Fibroblast of gingiva (primary cell): ENCODE measurements around the gene SMIM24.
"Not testable (repeated sequence)": the region's sequence is repeated elsewhere in the genome, so short reads cannot be mapped to it uniquely, and the experiment has no call there.

Experiments used
- DNase-seq: peaks from one replicate; pipeline ENCODE4 v3.0.0-alpha.2; 2011; ENCODE audit warnings: low read depth

SMIM24 gene

DNA sequence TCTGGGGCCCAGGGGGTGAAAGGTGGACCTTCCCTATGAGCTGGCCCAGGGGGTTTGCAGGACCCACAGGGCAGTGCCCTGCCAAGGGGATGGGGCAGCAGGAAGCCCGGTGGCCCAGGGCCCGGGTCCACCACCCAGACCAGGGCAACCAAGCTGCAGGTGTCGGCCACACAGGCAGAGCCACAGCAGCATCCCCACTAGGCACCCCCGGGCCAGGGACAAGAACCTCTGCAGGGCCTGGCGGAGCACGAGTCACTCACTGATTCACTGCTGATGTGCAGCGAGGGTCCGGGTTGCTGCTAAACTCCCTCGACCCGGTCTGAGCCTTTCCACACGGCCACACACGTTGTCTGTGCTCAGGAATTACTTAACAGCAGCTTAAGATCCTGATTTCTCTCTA lies 34.6 kb upstream of the SMIM24 start:
- DNase-seq = no peak

DNA sequence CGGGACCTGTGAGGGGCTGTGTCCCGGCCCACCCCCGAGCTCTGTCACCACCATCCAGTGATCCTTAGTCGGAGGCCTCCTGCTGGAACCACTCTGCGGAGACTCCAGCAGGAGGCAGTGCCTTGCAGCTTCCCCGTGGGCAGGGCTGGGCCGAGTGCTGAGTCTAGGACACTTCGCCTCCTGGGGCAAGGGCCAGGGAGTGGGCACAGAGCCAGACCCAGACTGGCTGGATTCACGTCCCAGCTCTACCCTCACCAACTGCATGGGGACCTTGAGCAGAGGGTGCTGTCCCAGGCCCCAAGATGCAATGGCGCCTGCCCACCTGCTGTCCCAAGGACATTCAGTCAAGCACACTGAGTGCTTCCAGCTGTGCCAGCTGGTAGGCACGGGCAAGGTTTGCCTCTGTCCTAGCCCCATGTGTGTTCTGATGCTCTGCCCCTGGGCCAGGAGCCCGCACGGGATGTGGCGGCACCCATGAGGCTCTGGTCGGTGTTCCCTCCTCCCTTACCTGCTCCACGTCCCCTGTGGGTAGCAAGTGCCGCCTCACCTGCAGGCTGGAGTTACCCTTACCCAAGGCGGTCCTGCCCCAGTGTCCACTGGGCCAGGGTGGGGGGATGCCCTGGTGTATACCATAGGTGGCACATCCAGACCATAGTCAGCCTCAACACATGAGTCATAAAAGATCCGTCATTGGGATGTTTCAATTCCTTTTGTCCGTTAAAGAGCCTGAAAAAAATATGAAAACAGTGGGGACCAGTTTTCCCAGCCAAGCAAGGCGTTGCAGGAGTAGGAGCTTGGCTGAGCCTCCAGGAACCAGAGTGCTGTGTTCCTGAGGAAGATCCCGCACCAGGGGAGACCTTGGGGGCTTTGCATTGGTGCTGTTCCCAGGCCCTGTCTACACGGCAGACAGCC lies 33.2 kb upstream of the SMIM24 start:
- DNase-seq = no peak

DNA sequence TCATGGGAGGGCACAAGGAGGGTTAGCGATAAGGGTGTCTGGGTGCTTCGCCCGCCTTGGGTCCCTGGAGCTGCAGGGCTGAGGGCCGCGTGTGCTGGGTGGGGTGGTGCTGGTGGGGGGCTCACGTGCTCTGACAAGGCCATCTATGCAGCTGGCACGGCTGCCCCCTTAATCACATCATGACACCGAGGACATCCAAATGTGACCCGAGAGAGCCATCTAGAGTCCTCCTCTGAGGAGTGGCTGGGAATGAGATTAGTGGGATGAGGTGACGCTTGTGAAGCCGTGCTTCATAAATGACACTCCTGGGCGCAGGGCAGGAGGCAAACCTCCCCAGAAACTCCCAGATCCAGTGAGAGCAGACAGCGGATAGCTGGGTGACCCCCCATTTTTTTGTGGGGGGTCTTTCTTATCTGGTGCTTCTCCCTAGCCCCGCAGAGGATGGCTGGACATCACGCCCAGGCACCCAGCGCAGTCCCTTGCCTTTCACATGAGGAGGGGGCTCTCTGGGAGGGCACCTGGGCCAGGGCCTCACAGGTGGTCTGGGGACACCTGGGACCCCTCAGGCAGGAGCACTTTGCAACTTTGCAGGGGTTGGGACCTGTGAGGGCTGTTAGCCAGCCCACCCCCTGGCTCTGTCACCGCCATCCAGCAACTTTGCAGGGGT lies 32.4 kb upstream of the SMIM24 start:
- no peak for DNase-seq

DNA sequence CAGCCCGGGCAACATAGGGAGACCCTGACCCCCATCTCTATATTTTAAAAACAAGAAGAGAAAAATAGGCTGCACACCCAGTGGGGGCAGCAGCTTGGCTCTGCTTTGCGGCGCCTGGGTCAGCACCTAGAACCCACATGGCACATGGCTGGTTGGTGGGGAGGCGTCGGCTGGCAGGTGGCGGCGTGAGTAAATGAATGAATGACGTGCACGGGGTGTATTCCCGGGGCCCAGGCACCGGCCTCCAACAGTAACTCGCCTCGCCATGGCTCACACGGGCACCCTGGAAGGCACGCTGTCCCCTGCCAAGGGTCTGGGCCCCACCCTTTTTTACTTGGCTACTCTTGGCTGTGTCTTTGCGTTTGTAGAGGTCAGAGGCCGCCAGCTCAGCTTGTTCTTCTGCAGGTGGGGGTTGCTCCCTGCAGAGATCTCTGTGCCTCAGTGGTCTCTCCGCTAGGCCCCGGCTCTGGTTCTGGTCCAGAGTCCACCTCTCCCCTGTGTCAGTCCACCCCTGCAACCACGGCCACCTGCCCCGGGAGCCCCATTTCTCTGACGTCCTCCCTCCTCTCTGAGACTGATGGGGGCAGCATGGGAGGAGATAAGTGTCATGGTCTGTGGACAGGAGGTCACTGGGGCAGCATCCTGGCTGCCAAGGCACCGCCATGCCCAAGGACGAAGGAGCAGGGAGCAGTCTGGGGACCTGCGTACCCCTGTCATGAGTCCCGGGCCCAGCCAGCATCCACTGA lies 31.4 kb upstream of the SMIM24 start:
- DNase-seq = no peak

DNA sequence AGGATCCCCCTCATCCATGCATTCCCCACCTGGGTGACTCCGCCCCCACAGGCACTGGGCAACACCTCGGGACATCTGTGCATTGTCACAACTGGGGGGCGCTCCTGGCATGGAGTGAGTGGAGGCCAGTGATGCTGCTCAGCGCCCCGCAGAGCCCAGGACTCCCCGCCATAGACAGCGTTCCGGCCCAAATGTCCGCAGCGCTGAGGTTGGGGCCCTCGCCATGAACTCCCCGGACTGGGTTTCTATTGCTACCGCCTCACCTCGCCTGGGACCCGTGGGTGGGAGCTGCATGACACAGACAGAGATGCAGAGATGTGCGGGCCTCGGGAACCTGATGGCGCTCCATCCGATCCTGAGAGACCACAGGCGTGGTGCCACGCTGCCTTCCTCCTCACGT lies 30.4 kb upstream of the SMIM24 start:
- DNase-seq = no peak

DNA sequence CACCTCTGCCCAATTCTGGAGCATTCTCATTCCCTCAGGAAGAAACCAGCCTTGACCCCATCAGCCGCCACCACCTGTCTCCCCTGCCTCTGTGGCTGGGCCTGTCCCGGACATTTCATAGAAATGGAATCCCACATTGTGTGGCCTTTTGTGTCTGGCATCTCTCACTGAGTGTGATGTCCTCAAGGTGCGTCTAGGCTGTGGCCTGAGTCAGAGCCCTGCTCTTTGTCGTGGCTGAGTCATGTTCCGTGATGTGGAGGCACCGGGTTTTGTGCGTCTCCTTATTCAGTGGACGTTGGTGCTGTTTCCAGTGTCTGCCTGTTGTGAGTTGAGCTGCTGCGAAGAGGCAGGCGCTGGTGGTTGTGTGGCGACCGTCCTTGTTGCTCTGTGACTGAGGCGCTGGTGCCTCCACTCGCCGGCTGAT lies 29.3 kb upstream of the SMIM24 start:
- no peak for DNase-seq

DNA sequence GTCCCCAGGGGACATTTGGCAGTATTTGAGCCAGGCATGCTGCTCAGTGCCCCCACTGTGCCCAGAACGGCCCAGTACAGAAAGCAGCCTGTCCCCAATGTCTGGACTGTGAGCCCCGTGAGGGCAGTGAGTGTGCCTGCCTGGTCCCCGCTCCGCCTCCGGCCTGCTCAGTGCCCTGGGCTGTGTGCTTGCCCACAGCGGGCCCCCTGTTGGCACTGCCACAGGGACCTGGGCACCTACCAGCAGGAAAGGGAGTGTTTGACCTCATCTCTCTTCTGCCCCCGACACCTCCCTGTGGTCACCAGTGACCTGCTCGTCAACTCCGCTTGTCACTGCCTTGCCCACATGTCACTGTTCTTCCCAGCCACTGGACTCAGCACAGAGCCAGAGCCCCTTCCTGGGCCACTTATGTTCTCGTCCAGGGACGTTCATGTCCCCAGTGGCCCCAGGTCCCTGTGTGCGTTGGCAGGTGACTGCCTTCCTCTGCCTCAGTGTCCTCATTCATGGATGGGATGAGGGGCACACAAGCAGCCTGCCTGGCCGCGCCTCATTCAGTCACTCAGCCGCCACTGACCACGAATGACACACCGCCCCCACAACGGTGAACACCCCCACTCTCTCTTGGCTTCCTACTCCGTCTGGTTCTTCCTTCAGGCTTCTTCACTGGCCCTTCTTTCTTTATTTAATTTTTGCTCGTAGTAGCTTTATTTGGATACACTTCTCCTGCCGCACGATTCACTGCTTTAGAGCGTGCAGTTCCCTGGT lies 28.6 kb upstream of the SMIM24 start:
- no peak for DNase-seq

DNA sequence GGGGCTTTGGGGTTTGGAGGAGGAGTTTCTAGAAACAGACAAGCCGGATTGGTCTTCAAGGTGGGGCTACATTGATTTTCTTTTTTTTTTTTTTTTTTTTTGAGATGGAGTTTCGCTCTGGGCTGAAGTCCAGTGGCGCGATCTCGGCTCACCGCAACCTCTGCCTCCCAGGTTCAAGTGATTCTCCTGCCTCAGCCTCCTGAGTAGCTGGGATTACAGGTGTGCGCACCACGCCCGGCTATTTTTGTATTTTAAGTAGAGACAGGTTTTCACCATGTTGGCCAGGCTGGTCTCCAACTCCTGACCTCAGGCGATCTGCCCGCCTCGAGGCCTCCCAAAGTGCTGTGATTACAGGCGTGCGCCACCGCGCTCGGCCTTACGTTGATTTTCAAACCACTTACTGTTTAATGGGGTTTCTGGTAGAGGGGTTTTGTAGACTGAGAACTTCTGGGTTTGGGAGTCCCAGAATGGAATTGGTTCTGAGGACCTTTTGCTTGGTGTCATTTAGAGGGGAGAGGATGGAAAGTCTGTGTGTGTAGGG lies 27.9 kb upstream of the SMIM24 start:
- not testable (repeated sequence) for DNase-seq

DNA sequence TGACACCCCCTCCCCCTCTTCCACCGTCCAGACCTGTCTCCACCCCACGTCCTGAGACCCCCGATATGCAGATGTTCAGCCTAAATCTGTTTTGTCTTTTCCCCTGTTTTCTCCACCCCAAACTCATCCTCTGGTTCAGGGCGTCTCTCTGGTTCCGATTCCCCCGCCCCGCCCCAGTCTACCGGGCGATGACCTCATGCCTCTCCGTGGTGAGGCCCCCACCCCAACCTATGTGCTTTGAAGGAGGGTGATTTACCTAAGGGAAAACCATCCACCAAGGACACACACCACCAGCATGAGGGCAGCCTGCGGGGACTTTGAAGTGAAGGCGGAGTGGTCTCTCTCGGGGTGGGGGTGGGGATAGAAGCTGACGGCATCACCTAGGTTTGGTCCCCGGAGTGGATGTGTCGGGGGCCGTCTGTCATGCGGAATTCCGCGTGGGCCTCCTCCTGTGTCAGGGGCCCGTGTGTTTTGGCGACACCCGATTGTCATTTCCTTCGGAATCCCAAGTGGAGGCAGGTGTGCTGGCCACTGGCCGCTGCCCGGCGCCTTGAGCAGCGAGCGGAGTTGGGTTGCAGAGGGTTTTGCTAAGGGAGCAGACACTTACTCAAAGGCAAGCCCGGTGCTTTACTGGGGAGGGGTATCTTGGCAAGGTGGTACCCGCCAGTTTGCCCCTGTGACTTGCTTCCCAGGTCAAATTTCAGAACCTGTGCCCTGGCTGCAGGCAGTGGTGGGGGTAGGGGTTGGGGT lies 27.2 kb upstream of the SMIM24 start:
- no peak for DNase-seq

DNA sequence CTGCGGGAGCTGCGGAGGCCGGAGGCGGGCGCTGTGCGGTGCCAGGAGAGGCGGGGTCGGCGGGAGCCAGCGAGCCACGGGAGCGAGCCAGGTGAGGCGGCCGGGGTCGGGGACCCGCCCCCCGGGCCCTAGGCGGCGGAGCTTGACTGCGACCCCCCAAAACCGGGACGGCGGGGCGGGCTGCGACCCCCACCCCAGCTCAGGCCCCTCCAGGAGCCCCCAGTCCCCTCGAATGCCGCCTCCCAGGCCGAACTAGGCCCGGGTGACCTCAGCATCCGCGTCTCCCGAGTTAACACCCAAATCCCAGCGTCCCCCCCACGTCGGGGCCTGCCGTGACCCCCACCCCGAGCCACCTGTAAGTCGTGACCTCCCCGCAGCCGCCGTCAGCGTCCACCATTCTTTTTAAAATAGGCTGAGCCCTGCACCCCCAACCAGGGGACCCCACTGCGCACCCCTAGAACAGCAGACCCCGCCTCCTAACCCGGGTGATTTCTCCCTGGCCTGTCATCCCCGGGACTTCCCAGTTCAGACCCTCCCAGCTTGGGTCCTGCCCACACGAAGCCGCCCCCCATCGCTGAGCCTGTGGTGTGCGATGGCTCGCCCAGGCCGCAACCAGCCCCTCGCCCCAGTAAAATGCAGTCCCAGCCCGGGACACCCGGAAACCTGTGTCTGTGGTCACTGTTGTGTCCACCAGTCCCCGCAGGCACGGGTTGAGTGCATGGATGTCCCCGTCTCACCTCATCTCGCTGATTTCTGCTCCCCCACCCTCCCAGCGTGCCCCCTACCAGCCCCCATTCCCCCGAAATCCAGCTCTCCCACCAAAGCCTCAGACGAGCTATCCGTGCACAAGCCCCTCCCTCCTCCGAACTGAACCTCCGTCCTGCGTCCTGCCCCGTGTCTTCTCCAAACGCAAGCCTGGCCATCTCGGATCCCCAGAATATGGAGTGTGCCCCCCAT lies 26.3 kb upstream of the SMIM24 start:
- DNase-seq = no peak

DNA sequence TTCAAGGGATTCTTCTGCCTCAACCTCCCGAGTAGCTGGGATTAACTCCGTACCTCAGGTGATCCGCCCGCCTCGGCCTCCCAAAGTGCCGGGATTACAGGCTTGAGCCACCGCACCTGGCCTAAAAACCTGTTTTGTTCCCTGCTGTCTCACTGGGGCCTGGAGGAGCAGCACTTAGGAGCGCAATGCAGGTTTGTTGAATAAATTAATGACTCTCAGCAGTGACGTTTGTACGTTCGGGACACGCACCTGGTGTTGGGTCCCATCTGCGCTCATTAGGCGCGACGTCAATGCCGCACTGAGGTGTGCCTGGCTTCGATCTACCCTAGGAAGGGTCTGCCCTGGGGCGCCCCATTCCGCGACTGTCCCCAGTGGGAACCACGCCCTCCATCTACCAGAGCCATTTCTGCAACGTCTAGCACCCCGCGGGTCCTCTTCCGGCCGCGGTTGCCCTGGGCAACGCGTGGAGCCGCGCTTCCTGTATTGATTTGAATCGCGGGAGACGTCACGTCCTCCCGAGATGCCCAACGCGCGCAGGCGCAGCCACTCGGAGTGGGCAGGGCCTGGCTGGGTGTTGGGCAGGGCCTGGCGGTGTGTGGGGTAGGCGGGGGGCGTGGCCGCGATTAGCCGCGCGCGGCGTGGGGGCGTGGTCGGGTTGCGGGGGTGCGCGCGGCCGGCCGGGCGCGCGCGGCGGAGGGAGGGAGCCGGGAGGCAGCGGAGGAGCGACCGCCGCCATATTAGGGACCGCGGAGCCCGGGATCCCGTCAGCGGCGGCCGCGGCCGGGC lies 25.5 kb upstream of the SMIM24 start, which contains the start of gene FZR1:
TSS of gene FZR1 (plus strand) at position 714 of the 786 bp plus-strand sequence. CDS start 16,679 bp downstream, outside the sequence.
- DNase-seq = peak; percentile 98

DNA sequence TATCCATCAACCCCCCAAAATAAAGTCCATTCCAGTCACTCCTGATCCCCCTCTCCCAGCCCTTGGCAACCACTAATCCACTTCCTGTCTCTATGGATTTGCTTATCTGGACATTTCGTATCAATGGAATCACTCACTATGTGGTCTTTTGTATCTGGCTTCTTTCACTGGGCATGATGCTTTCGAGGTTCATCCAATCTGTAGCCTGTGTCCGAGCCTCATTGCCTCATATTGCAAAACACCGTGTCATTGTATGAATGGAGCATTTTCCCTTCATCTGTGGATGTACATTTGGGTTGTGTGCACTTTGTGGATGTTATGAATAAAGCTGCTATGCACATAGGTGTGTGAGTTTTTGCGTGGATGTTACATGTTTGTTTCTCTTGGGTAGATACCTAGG lies 24.4 kb upstream of the SMIM24 start:
- DNase-seq = no peak

DNA sequence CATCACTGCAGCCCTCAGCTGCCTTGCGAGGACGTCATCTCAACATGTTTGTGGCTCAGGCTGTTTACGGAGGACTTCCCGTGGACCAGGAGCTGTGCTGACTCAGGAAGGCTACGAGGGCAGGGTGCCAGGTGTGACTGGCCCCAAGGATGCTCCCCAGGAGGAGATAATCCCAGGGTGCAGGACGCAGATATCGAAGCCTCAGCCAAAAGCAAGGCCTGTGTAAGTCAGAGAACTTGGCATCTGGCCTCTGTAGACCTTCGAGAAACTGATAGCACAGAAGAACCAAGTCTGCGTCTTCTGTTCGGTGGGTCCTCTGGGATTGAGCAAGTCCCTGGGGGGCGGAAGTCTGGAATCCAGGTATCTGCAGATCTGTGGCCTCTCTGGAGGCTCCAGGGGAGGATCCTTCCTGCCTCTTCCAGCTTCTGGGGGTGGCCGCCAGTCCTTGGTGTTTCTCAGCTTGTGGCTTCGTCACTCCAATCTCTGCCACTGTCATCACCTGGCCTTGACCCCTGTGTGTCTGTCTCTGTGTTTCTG lies 22.8 kb upstream of the SMIM24 start:
- DNase-seq = no peak

DNA sequence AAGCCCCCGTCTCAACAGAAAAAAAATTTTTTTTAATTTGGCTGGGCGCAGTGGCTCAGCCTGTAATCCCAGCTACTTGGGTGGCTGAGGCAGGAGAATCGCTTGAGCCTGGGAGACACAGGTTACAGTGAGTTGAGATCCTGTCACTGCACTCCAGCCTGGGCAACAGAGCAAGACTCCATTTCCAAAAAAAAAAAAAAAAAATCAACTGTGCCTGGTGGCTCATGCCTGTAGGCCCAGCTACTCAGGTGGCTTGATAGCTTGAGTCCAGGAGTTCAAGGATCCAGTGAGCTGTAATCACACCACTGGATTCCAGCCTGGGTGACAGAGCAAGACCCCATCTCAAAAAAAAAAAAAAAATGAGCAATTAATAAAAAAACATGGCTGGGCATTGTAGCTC lies 21.5 kb upstream of the SMIM24 start:
- no peak for DNase-seq

DNA sequence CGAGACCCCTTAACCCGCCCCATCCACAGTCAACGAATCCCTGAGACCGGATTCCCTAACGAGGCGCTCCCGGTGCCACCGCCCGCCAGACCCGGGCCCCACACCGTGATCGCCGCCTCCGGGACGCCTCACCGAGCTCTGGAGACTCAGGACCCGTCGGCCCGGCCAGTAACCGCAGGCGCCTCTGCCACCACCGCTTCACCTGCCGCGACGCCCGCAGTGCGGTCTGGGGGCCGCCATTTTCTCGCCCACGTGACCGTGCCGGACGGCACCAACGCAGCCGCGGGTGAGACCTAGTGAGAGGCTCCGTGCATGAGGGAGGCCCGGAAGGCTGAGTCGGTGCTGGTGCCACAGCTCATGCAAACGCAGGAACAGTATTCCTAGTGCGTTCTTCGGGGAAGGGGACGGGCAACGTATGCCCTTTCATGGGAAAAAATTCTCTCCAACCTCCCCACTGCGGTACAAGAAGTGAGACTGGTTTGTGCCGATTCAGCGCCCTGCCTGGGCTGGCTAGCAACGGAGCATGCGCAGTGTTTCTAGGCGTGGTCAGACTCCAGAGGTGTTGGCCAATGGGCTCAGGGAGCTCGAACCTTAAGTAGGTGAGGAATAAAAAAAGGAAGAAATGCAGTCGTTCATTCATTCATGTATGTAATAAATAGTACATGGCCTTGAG lies 20.2 kb upstream of the SMIM24 start, which contains the start of gene DOHH:
TSS of gene DOHH (minus strand) at position 246 of the 673 bp plus-strand sequence. CDS start 3,860 bp downstream, outside the sequence.
- DNase-seq = peak; percentile 94

DNA sequence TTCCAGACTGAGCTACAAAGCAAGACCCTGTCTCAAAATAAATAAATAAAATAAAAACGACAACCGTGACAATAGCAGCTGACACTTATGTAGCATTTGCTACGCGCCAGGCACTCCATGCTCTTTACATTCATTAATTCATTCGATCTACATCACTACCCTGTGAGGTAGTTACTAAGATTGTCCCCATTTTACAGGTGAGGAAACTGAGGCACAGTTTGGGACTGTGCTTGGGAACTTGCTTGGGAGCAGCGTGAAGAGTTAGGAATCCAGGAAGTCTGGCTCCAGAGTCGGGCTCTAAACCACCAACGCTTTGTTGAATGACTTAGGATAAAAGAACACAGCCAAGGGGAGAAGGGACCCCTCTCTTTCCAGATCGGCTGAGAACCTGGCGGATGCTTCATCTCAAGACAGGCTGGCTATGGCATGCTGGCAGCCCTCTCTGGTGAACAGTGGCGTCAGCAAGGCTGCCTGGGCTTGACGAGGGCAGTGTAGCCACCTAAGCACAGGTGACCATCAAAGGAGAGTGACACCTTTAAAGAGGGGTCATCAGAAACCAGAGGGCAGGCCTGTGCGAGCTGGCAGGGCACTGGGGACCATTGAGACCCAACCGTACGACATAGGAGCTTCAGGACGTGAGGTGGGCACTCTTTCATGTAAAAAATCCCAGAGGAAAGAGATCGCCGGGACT lies 19.6 kb upstream of the SMIM24 start:
- no peak for DNase-seq
